Right lung (tissue), 5 donors: Measurements from ENCODE around the gene MAPK6. TPM values are rescaled to one million over a fixed set of nuclear protein-coding genes. Genes with fewer than 3 reads are reported as not detected.

Source experiments
- DNase-seq, 2 donors: peaks; one replicate each; pipeline ENCODE4 v3.0.0-alpha.2; 2013
- polyA plus RNA-seq, 5 donors: library from polyadenylated mRNA; unstranded; fragments of 120-200 nt; gene quantifications; one replicate each; pipeline versions ENCODE4 v1.2.1 to v1.2.3, GENCODE V29; 2013; ENCODE audit warnings: inconsistent platforms in 1 of 5, low replicate concordance in 1 of 5; ENCODE audit not compliant: insufficient read length in 5 of 5, insufficient read depth in 1 of 5

MAPK6 gene
- polyA plus RNA-seq, 5 donors: 20.1 to 37.0 (median 28.3) TPM

- no peak for DNase-seq
These were observed 82.7 kb downstream of the MAPK6 start for GRCh38 chr15:52101542-52102323.

DNA sequence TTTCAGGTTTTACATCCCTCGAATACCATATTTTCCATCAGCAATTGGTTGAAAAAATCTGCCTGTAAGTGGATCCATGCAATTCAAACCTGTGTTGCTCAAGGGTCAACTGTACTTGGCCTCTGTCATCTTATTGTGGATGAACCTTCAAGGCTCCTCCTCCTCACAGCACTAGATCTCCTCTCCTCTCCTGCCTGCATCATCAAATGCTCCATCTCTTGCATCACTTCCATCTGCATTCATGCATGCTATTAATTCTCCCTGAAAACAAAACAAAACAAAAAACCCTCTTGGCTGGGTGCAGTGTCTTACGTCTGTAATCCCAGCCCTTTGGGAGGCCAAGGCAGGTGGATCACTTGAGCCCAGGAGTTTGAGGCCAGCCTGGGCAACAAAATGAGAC, 83.4 kb downstream of the MAPK6 start:
- no peak for DNase-seq

GRCh38 chr15:52103217-52104207, 84.5 kb downstream of the MAPK6 start:
- DNase-seq: no peak

DNA sequence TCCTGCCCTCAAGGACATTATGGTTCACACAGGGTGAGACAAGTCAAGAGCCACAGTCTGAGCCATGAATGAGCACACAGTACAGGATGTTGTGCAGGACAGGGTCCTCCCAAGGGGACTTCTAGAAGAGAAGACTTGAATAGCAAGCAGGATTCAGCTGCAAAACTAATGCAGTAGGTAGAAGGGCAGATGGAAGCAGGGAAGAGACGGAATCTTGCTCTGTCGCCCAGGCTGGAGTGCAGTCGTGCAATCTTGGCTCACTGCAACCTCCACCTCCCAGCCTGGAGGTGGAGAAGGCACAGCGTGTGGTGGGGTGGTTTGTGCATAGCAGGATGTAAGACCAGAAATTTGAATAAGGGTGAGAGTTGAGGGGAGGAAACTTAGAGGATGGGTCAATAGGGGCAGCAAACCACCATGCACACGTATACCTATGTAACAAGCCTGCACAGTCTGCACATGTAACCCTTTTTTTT, 85.5 kb downstream of the MAPK6 start:
- no peak for DNase-seq

- no peak for DNase-seq
These were observed 86.8 kb downstream of the MAPK6 start for GRCh38 chr15:52105846-52106245.

DNA sequence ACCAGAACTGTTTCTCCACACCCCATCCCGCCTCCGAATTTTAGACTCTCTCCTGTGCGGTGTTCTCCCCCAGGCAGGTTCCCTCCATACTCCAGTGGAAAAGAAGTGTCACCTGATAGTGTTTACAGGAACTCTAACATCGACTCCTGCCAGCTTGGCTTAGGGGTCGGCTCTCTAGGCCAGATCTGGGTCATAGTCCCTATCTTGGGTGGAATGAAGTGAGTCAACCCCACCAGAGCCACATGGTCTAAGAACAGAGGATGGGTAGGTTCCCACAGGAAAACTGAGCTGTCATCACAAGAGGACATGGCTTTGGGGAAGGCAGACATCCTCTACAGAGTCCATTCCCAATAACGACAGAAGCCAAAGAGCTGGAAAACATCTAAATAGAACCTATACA, 87.6 kb downstream of the MAPK6 start:
- DNase-seq: no peak

DNA sequence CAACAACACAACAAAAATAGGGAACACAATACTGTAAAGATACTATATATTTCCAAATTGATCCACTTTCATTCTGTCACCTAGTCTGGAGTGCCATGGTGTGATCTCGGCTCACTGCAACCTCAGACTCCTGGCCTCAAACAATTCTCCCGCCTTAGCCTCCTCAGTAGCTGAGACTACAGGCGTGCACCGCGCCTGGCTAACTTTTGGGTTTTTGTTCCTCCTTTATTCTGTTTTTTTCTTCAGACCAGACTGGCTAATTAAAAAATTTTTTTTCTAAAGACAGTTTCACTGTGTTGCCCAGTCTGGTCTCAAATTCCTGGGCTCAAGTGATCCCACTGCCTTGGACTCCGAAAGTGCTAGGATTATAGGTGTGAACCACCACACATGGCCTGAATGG, 88.2 kb downstream of the MAPK6 start:
- DNase-seq: no peak

GRCh38 chr15:52109559-52110451, 90.8 kb downstream of the MAPK6 start:
- no peak for DNase-seq

- DNase-seq: no peak
These were observed 92.6 kb downstream of the MAPK6 start for GRCh38 chr15:52111517-52112202.

GRCh38 chr15:52112203-52112750, 93.3 kb downstream of the MAPK6 start:
- peak; percentile 25 to 28 for DNase-seq

- DNase-seq: no peak
These were observed 94.2 kb downstream of the MAPK6 start for GRCh38 chr15:52113235-52113634.

- DNase-seq: no peak
These were observed 94.7 kb downstream of the MAPK6 start for GRCh38 chr15:52113708-52114107.

- DNase-seq: peak in 1 of 2 donors; percentile 34
These were observed 95.4 kb downstream of the MAPK6 start for GRCh38 chr15:52114261-52115055.

- DNase-seq: no peak
These were observed 96.8 kb downstream of the MAPK6 start for GRCh38 chr15:52115598-52116427.
